HepG2 (cell line): ENCODE data around the gene PSD4. TPM values are rescaled to one million over a fixed set of nuclear protein-coding genes. Genes with fewer than 3 reads are reported as not detected.
A peak's percentile ranks its signal among the peaks of the same experiment; 100 is the strongest.

Source experiments
- BORCS8-MEF2B ChIP-seq: sonication (generic); formaldehyde crosslinking; IDR thresholded peaks from 2 replicates; pipeline ENCODE4 v1.8.0; 2022; ENCODE audit warnings: mild to moderate bottlenecking, missing genetic modification reagents
- CC2D1A ChIP-seq: sonication (generic); formaldehyde crosslinking; IDR thresholded peaks from 2 replicates; pipeline ENCODE4 v1.8.1; 2023; ENCODE audit warnings: mild to moderate bottlenecking, missing genetic modification reagents
- DDIT3 ChIP-seq: sonication (generic); formaldehyde crosslinking; IDR thresholded peaks from 2 replicates; pipeline ENCODE4 v1.4.0; 2020; ENCODE audit warnings: mild to moderate bottlenecking, missing genetic modification reagents
- E2F2 ChIP-seq: sonication (generic); formaldehyde crosslinking; IDR thresholded peaks from 2 replicates; pipeline ENCODE4 v1.4.0; 2020; ENCODE audit warnings: missing genetic modification reagents, borderline replicate concordance
- GPN1 ChIP-seq: sonication (generic); formaldehyde crosslinking; IDR thresholded peaks from 2 replicates; pipeline ENCODE4 v1.5.1; 2020; ENCODE audit warnings: missing genetic modification reagents, borderline replicate concordance
- HOXD1 ChIP-seq: sonication (generic); formaldehyde crosslinking; IDR thresholded peaks from 2 replicates; pipeline ENCODE4 v1.5.0; 2020; ENCODE audit warnings: missing genetic modification reagents
- IRF2 ChIP-seq: IDR thresholded peaks from 2 replicates; pipeline ENCODE4 v1.6.1; 2018; ENCODE audit warnings: missing genetic modification reagents, missing compliant biosample characterization
- JDP2 ChIP-seq: sonication (generic); formaldehyde crosslinking; IDR thresholded peaks from 2 replicates; pipeline ENCODE4 v1.8.1; 2022; ENCODE audit warnings: missing genetic modification reagents, borderline replicate concordance
- JUND ChIP-seq: sonication (generic); formaldehyde crosslinking; IDR thresholded peaks from 2 replicates; pipeline ENCODE4 v1.8.0; 2022; ENCODE audit warnings: mild to moderate bottlenecking, missing genetic modification reagents
- MTF2 ChIP-seq: sonication (generic); formaldehyde crosslinking; IDR thresholded peaks from 2 replicates; pipeline ENCODE4 v1.5.0; 2020; ENCODE audit warnings: missing genetic modification reagents, borderline replicate concordance
- ONECUT2 ChIP-seq: sonication (generic); formaldehyde crosslinking; IDR thresholded peaks from 2 replicates; pipeline ENCODE4 v1.4.0; 2020; ENCODE audit warnings: missing genetic modification reagents
- SKIL ChIP-seq: sonication (generic); formaldehyde crosslinking; IDR thresholded peaks from 2 replicates; pipeline ENCODE4 v1.8.0; 2022; ENCODE audit warnings: missing genetic modification reagents, mild to moderate bottlenecking, moderate library complexity, borderline replicate concordance
- SMC3 ChIP-seq: IDR thresholded peaks from 2 replicates; pipeline ENCODE4 v1.6.1; 2011; ENCODE audit warnings: low read length, improper control_type of control experiment
- SNAPC2 ChIP-seq: sonication (generic); formaldehyde crosslinking; IDR thresholded peaks from 2 replicates; pipeline ENCODE4 v1.8.1; 2022; ENCODE audit warnings: mild to moderate bottlenecking, missing genetic modification reagents
- SPEN ChIP-seq: sonication (generic); formaldehyde crosslinking; IDR thresholded peaks from 2 replicates; pipeline ENCODE4 v1.5.1; 2020; ENCODE audit warnings: low read depth, mild to moderate bottlenecking, missing genetic modification reagents
- SRF ChIP-seq: IDR thresholded peaks from 2 replicates; pipeline ENCODE4 v1.6.1; 2011; ENCODE audit warnings: mild to moderate bottlenecking, low read depth, low read length, moderate library complexity
- SYNCRIP ChIP-seq: fragments of 200-400 bp; formaldehyde crosslinking; IDR thresholded peaks from 2 replicates; pipeline ENCODE4 v1.6.1; 2018; ENCODE audit warnings: mild to moderate bottlenecking, low read depth, low read length; ENCODE audit not compliant: insufficient read depth
- ZBTB38 ChIP-seq: sonication (generic); formaldehyde crosslinking; IDR thresholded peaks from 2 replicates; pipeline ENCODE4 v1.5.1; 2020; ENCODE audit warnings: mild to moderate bottlenecking, missing genetic modification reagents
- ZFP41 ChIP-seq: sonication (generic); formaldehyde crosslinking; IDR thresholded peaks from 2 replicates; pipeline ENCODE4 v1.4.0; 2020; ENCODE audit warnings: mild to moderate bottlenecking, missing genetic modification reagents, borderline replicate concordance
- ZKSCAN1 ChIP-seq: fragments of 150-350 bp; IDR thresholded peaks from 2 replicates; pipeline ENCODE4 v1.6.1; 2014; ENCODE audit warnings: low read length
- ZNF317 ChIP-seq: sonication (generic); formaldehyde crosslinking; IDR thresholded peaks from 2 replicates; pipeline ENCODE4 v1.5.0; 2020; ENCODE audit warnings: mild to moderate bottlenecking, missing genetic modification reagents
- ZNF512B ChIP-seq: sonication (generic); formaldehyde crosslinking; IDR thresholded peaks from 2 replicates; pipeline ENCODE4 v1.5.1; 2020; ENCODE audit warnings: missing genetic modification reagents, mild to moderate bottlenecking, borderline replicate concordance
- ZNF530 ChIP-seq: sonication (generic); formaldehyde crosslinking; IDR thresholded peaks from 2 replicates; pipeline ENCODE4 v1.5.0; 2020; ENCODE audit warnings: low read depth, mild to moderate bottlenecking, missing genetic modification reagents
- ZNF556 ChIP-seq: sonication (generic); formaldehyde crosslinking; IDR thresholded peaks from 2 replicates; pipeline ENCODE4 v1.4.0; 2020; ENCODE audit warnings: mild to moderate bottlenecking, missing genetic modification reagents, borderline replicate concordance
- ZNF761 ChIP-seq: sonication (generic); formaldehyde crosslinking; conservative IDR thresholded peaks from 2 replicates; pipeline ENCODE4 v1.4.0; 2020; ENCODE audit warnings: mild to moderate bottlenecking, missing genetic modification reagents
- polyA plus RNA-seq, 8 experiments: library from polyadenylated mRNA; depleted of rRNA in 3 of 8; stranded (reverse) in 7 of 8; unstranded in 1 of 8; fragments of >200 nt; fragmentation: Illumina TruSeq in 4 of 8; extraction: Trizol in 4 of 8; gene quantifications; 2 replicates each; pipeline versions ENCODE4 v1.2.1 to v1.2.3, GENCODE V29; 2011 to 2016; ENCODE audit warnings: low read depth in 4 of 8, missing spikeins in 1 of 8, mixed read lengths in 1 of 8; ENCODE audit not compliant: insufficient read depth in 1 of 8
- total RNA-seq, 5 experiments: library from RNA; depleted of rRNA; stranded (reverse); fragments of >200 nt; fragmentation: Illumina TruSeq; extraction: Trizol; gene quantifications; 2 replicates each; pipeline ENCODE4 v1.2.3, GENCODE V29; 2016; ENCODE audit warnings: low read depth in 1 of 5

PSD4 gene
- total and polyA plus RNA-seq, 2 of the 13 experiments (the other 11 are each of a cell fraction or from before 2014, with no cell fraction given) = 5.8 to 9.4 TPM

- TF ChIP-seq SPEN (0 out of 2 replicates have a peak, but pooled peaks have one; percentile 9), ZNF556 (CRISPR knock-in tag) (no peak), ZKSCAN1 (no peak), CC2D1A (CRISPR knock-in tag) (no peak), ZFP41 (CRISPR knock-in tag) (no peak), SMC3 (no peak), HOXD1 (no peak), SKIL (CRISPR knock-in tag) (no peak), ZBTB38 (peak; percentile 64), JDP2 (no peak), ZNF317 (no peak), SRF (no peak), BORCS8-MEF2B (CRISPR knock-in tag) (0 out of 2 replicates have a peak, but pooled peaks have one; percentile 17), E2F2 (CRISPR knock-in tag) (no peak), ZNF761 (CRISPR knock-in tag) (no peak), JUND (CRISPR knock-in tag) (no peak), ZNF530 (CRISPR knock-in tag) (no peak), IRF2 (CRISPR knock-in tag) (no peak), DDIT3 (no peak), MTF2 (CRISPR knock-in tag) (no peak), GPN1 (CRISPR knock-in tag) (no peak), SYNCRIP (no peak), ZNF512B (CRISPR knock-in tag) (no peak), SNAPC2 (CRISPR knock-in tag) (no peak), ONECUT2 (CRISPR knock-in tag) (no peak)
These were observed at the start of gene PSD4 (continued) for GRCh38 chr2:113173542-113174375.
